Keratinocyte (primary cell): ENCODE measurements around the gene ZNF438. TPM values are rescaled to one million over a fixed set of nuclear protein-coding genes. Genes with fewer than 3 reads are reported as not detected.

Experiments used
- DNase-seq: peaks from one replicate; pipeline ENCODE4 v3.0.0-alpha.2; 2011; ENCODE audit warnings: low read depth, missing footprints, low spot score
- FAIRE-seq: peaks from 2 replicates; lab custom pipeline; 2011; peaks lifted over from hg19 to GRCh38; lab: Jason Lieb, UNC
- H2AFZ ChIP-seq: 2 replicates; pipeline ENCODE4 v1.6.0; 2012; ENCODE audit warnings: low read length, control low read depth, inconsistent platforms; ENCODE audit not compliant: control insufficient read depth
- H3K27ac ChIP-seq: 2 replicates; pipeline ENCODE4 v1.5.1; 2011; ENCODE audit warnings: low read length; ENCODE audit not compliant: control insufficient read depth, insufficient read depth
- H3K27me3 ChIP-seq: 3 replicates; pipeline ENCODE4 v1.6.0; 2011; ENCODE audit warnings: low read length; ENCODE audit not compliant: control insufficient read depth, insufficient read depth; ENCODE audit errors: extremely low read depth
- H3K36me3 ChIP-seq, 2 experiments: 2 replicates in 1 of 2; 3 replicates in 1 of 2; pipeline ENCODE4 v1.5.1; 2011; ENCODE audit warnings: low read length in 2 of 2, mild to moderate bottlenecking in 1 of 2; ENCODE audit not compliant: control insufficient read depth in 2 of 2, insufficient read depth in 2 of 2; ENCODE audit errors: extremely low read depth in 1 of 2
- H3K4me1 ChIP-seq: 3 replicates; pipeline ENCODE4 v1.5.1; 2011; ENCODE audit warnings: low read length; ENCODE audit not compliant: control insufficient read depth, insufficient read depth; ENCODE audit errors: extremely low read depth
- H3K4me2 ChIP-seq: 3 replicates; pipeline ENCODE4 v1.6.0; 2011; ENCODE audit warnings: low read depth, low read length; ENCODE audit not compliant: control insufficient read depth, insufficient read depth; ENCODE audit errors: extremely low read depth
- H3K4me3 ChIP-seq, 3 experiments: fragments of 200-600 bp in 1 of 3; sonication (generic) in 1 of 3; 2 replicates in 2 of 3; 3 replicates in 1 of 3; pipeline ENCODE4 v1.5.1; 2011 to 2016; ENCODE audit warnings: low read length in 3 of 3, mild to moderate bottlenecking in 3 of 3, control low read depth in 2 of 3, inconsistent platforms in 1 of 3, low read depth in 1 of 3, mixed read lengths in 1 of 3, mixed run types in 1 of 3, moderate library complexity in 1 of 3; ENCODE audit not compliant: control insufficient read depth in 2 of 3, insufficient read depth in 2 of 3; ENCODE audit errors: extremely low read depth in 1 of 3
- H3K79me2 ChIP-seq: 2 replicates; pipeline ENCODE4 v1.6.0; 2012; ENCODE audit warnings: low read length; ENCODE audit not compliant: control insufficient read depth, insufficient read depth
- H3K9ac ChIP-seq: 3 replicates; pipeline ENCODE4 v1.6.0; 2011; ENCODE audit warnings: low read length; ENCODE audit not compliant: control insufficient read depth, insufficient read depth; ENCODE audit errors: extremely low read depth
- H3K9me1 ChIP-seq: 3 replicates; pipeline ENCODE4 v1.6.0; 2011; ENCODE audit warnings: low read length; ENCODE audit not compliant: control insufficient read depth, insufficient read depth; ENCODE audit errors: extremely low read depth
- H3K9me3 ChIP-seq: 2 replicates; pipeline ENCODE4 v1.5.1; 2012; ENCODE audit warnings: low read depth, low read length; ENCODE audit not compliant: control insufficient read depth
- H4K20me1 ChIP-seq: 3 replicates; pipeline ENCODE4 v1.6.0; 2011; ENCODE audit warnings: low read length; ENCODE audit not compliant: control insufficient read depth, insufficient read depth; ENCODE audit errors: extremely low read depth
- EZH2 ChIP-seq: IDR thresholded peaks from one replicate; pipeline ENCODE4 v1.6.1; 2012; ENCODE audit warnings: inconsistent platforms, mild to moderate bottlenecking, low read length, moderate library complexity
- dilution Hi-C: fragments of 300-500 bp; cut with MboI; formaldehyde crosslinking; loops from one replicate; pipeline ENCODE4 v1.7.0; 2020; ENCODE audit warnings: low sequenced_read_pairs; ENCODE audit not compliant: extremely low pct_ligation_motif_present
- polyA plus RNA-seq, 5 experiments: library from polyadenylated mRNA; depleted of rRNA in 3 of 5; stranded (reverse) in 3 of 5; stranded (forward) in 1 of 5; unstranded in 1 of 5; fragments of >200 nt; gene quantifications; 1 replicate in 1 of 5; 2 replicates in 3 of 5; 3 replicates in 1 of 5; pipeline versions ENCODE4 v1.2.1 to v1.2.3, GENCODE V29; 2011 to 2012; ENCODE audit warnings: missing spikeins in 2 of 5, low read depth in 1 of 5, low replicate concordance in 1 of 5
- TF ChIP-seq, protein P1 (sequence below), 3 experiments: IDR thresholded peaks in 1 of 3; conservative IDR thresholded peaks in 1 of 3; optimal IDR thresholded peaks in 1 of 3; 2 replicates in 2 of 3; 3 replicates in 1 of 3; pipeline versions ENCODE3 to v1.5.1; 2011; ENCODE audit warnings: low read length in 3 of 3, mild to moderate bottlenecking in 3 of 3, moderate library complexity in 2 of 3, control low read depth in 1 of 3, inconsistent platforms in 1 of 3; ENCODE audit not compliant: insufficient read depth in 2 of 3; ENCODE audit errors: extremely low read depth in 1 of 3

ZNF438 gene
- polyA plus RNA-seq, 1 donor (not counting 4 experiments of a cell fraction or from before 2014, with no cell fraction given): 2.8 TPM

- Histone ChIP-seq H4K20me1 (no peaks in the 10 kb centered on the region), H3K4me2 (no peak overlapping the region), H3K9ac (no peak overlapping the region), H3K79me2 (no peaks in the 10 kb centered on the region), H3K4me1 (peaks cover 2% of the 10 kb centered on the region), H3K27ac (no peak overlapping the region), H3K4me3 (no peak overlapping the region), H3K9me3 (no peaks in the 10 kb centered on the region), H3K9me1 (no peaks in the 10 kb centered on the region), H3K36me3 (no peaks in the 10 kb centered on the region), H2AFZ (no peak overlapping the region), H3K27me3 (no peaks in the 10 kb centered on the region)
- FAIRE-seq: no peak
- DNase-seq: no peak
- TF ChIP-seq, protein P1, sequence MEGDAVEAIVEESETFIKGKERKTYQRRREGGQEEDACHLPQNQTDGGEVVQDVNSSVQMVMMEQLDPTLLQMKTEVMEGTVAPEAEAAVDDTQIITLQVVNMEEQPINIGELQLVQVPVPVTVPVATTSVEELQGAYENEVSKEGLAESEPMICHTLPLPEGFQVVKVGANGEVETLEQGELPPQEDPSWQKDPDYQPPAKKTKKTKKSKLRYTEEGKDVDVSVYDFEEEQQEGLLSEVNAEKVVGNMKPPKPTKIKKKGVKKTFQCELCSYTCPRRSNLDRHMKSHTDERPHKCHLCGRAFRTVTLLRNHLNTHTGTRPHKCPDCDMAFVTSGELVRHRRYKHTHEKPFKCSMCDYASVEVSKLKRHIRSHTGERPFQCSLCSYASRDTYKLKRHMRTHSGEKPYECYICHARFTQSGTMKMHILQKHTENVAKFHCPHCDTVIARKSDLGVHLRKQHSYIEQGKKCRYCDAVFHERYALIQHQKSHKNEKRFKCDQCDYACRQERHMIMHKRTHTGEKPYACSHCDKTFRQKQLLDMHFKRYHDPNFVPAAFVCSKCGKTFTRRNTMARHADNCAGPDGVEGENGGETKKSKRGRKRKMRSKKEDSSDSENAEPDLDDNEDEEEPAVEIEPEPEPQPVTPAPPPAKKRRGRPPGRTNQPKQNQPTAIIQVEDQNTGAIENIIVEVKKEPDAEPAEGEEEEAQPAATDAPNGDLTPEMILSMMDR (optimal IDR thresholded peaks at IDR 0.05 in 1 of 3, IDR thresholded peaks at IDR 0.05 in 1 of 3, conservative IDR thresholded peaks at IDR 0.05 in 1 of 3; ENCODE audit: extremely low read depth in 1 of 3, insufficient read depth in 2 of 3, low read length in 3 of 3): no peak
- no peak for TF ChIP-seq EZH2
- dilution Hi-C loops: no loop called here
These were observed 31.2 kb upstream of the ZNF438 start for GRCh38 chr10:31062856-31063255.

- no peak overlapping the region for H3K27ac ChIP-seq
- peaks cover 2% of the 10 kb centered on the region for H3K4me1 ChIP-seq
These were observed 30.3 kb upstream of the ZNF438 start for GRCh38 chr10:31061941-31062340.

More at GRCh38 chr10:31061941-31062340, 30.3 kb upstream of the ZNF438 start:
- H3K9ac ChIP-seq: no peak overlapping the region
- no peaks in the 10 kb centered on the region for H3K79me2 ChIP-seq
- H2AFZ ChIP-seq: no peak overlapping the region
- no peaks in the 10 kb centered on the region for H4K20me1 ChIP-seq
- no peak for TF ChIP-seq EZH2
- TF ChIP-seq, protein P1 (optimal IDR thresholded peaks at IDR 0.05 in 1 of 3, IDR thresholded peaks at IDR 0.05 in 1 of 3, conservative IDR thresholded peaks at IDR 0.05 in 1 of 3; ENCODE audit: extremely low read depth in 1 of 3, insufficient read depth in 2 of 3, low read length in 3 of 3): no peak
- dilution Hi-C loops: no loop called here
- FAIRE-seq (no peak), DNase-seq (no peak)
- no peaks in the 10 kb centered on the region for H3K27me3 ChIP-seq
- no peak overlapping the region for H3K4me2 ChIP-seq
- no peaks in the 10 kb centered on the region for H3K9me3 ChIP-seq
- no peaks in the 10 kb centered on the region for H3K36me3 ChIP-seq
- H3K9me1 ChIP-seq: no peaks in the 10 kb centered on the region
- no peak overlapping the region for H3K4me3 ChIP-seq
